Pancreas (tissue), 10 donors: ENCODE results near the gene SPRN. TPM values are rescaled to one million over a fixed set of nuclear protein-coding genes. Genes with fewer than 3 reads are reported as not detected.
A peak's percentile ranks its signal among the peaks of the same experiment; 100 is the strongest.

ENCODE experiments used
- ATAC-seq, 4 donors: fragments of 200-7000 bp; cut with Tn5 transposase; one replicate each; pipeline versions ENCODE4 v1.8.0 to v1.9.1; 2020; ENCODE audit warnings: mild to moderate bottlenecking in 4 of 4, moderate library complexity in 4 of 4
- DNase-seq, 6 donors: peaks; one replicate each; pipeline ENCODE4 v3.0.0-alpha.2; 2020
- FAIRE-seq: peaks from 2 replicates; lab custom pipeline; 2012; peaks lifted over from hg19 to GRCh38; lab: Jason Lieb, UNC
- H3K27ac ChIP-seq, 4 donors: fragments of 200-600 bp; sonication (generic); 1 replicate in 3 of 4; 2 replicates in 1 of 4; pipeline versions ENCODE4 v1.5.0 to v1.8.0; 2020
- H3K27me3 ChIP-seq, 4 donors: fragments of 200-600 bp; one replicate each; pipeline ENCODE4 v1.8.0; 2021
- H3K36me3 ChIP-seq, 3 donors: fragments of 200-600 bp; sonication (generic) in 1 of 3; one replicate each; pipeline versions ENCODE4 v1.5.0 to v1.8.0; 2020 to 2021
- H3K4me1 ChIP-seq, 3 donors: fragments of 200-600 bp; one replicate each; pipeline ENCODE4 v1.8.0; 2021
- H3K4me3 ChIP-seq, 4 donors: fragments of 200-600 bp; sonication (generic) in 2 of 4; one replicate each; pipeline versions ENCODE4 v1.5.0 to v1.8.0; 2020 to 2021
- H3K9me3 ChIP-seq, 4 donors: fragments of 200-600 bp; one replicate each; pipeline ENCODE4 v1.8.0; 2021
- CTCF ChIP-seq, 4 donors: fragments of 200-600 bp; sonication (generic) in 3 of 4; IDR thresholded peaks; one replicate each; pipeline versions ENCODE4 v1.5.0 to v1.8.0; 2021; ENCODE audit warnings: antibody characterized with exemption in 4 of 4
- WGBS, 2 donors: extraction: QIAGEN DNeasy Blood & Tissue Kit; methylation state at CpG; one replicate each; pipeline ENCODE4 v1.1.7; 2013; 5-methylcytosine and 5-hydroxymethylcytosine counted together
- intact Hi-C, 3 donors: fragments of 100-400 bp; cut with DNase I; formaldehyde crosslinking; loops; one replicate each; pipeline versions ENCODE4 v1.11.1 to v1.14.2; 2022
- polyA plus RNA-seq, 2 donors: library from polyadenylated mRNA; stranded (reverse); fragments of 200-250 nt; gene quantifications; one replicate each; pipeline ENCODE4 v1.2.3, GENCODE V29; 2013
- total RNA-seq, 6 donors: library from RNA; stranded (reverse); fragmentation: NEBNext Ultra II Directional in 4 of 6; extraction: Animal tissue kit (Norgen Biotek cat#: 25700) in 4 of 6; gene quantifications; one replicate each; pipeline versions ENCODE4 v1.2.1 to v1.2.4, GENCODE V29; 2021 to 2023
- donor health status: healthy with polysubstance abuse.
- donor health status: DM: no; HTN: no; CAD: no; lungs with moderate emphysema.
- donor health status: DM: no; HTN: no; CAD: no.
- donor health status: control.
- donor health status: control.
- donor health status: Bipolar disorder and iron deficiency.
- donor health status: DM: yes; HTN: yes; CAD: no.
- donor health status: DM: no; HTN: no; CAD: no.
- donor health status: DM: no; HTN: no; CAD: no.
- donor health status: DM: yes; HTN: yes; CAD: no.

SPRN gene
- total and polyA plus RNA-seq, 8 donors: 0.03 to 0.87 (median 0.09) TPM; not detected in 3

GRCh38 chr10:133399123-133399601, 25.3 kb downstream of the SPRN start:
- peak in 2 of 6 donors; percentile 10 to 37 for DNase-seq
- peaks cover 0 to 19% (median 12%) of the 10 kb centered on the region in 3 donors for H3K36me3 ChIP-seq
- intact Hi-C loops: no loop called here

GRCh38 chr10:133397938-133398337, 26.5 kb downstream of the SPRN start:
- H3K27me3 ChIP-seq: no peaks in the 10 kb centered on the region
- ATAC-seq: no peak
- 96% methylated on average over 7 of the region's 7 CpGs for WGBS, 2 donors
- no peak overlapping the region for H3K4me3 ChIP-seq
- no peaks in the 10 kb centered on the region for H3K9me3 ChIP-seq
- H3K27ac ChIP-seq: no peak overlapping the region
- no peak for TF ChIP-seq CTCF (IDR thresholded peaks at IDR 0.05)
- intact Hi-C loops: no loop called here
- H3K4me1 ChIP-seq: peaks cover 0 to 6% (median 6%) of the 10 kb centered on the region in 3 donors
- DNase-seq: peak in 1 of 6 donors; percentile 3
- H3K36me3 ChIP-seq: peaks cover 0 to 19% (median 12%) of the 10 kb centered on the region in 3 donors
- no peak for FAIRE-seq

More at GRCh38 chr10:133399123-133399601, 25.3 kb downstream of the SPRN start:
- 95 to 97% methylated on average over 19 of the region's 19 CpGs for WGBS, 2 donors
- ATAC-seq (no peak), FAIRE-seq (no peak)
- Histone ChIP-seq H3K4me3 (no peak overlapping the region), H3K27me3 (no peaks in the 10 kb centered on the region), H3K9me3 (no peaks in the 10 kb centered on the region), H3K4me1 (peaks cover 0 to 6% (median 6%) of the 10 kb centered on the region in 3 donors), H3K27ac (no peak overlapping the region)
- no peak for TF ChIP-seq CTCF (IDR thresholded peaks at IDR 0.05)

- WGBS, 2 donors: 91 to 93% methylated on average over 19 of the region's 19 CpGs
- peak in 3 of 6 donors; percentile 12 to 41 (median 24) for DNase-seq
- H3K27ac ChIP-seq: no peak overlapping the region
- peaks cover 0 to 12% (median 2%) of the 10 kb centered on the region in 3 donors for H3K36me3 ChIP-seq
- ATAC-seq: no peak
- intact Hi-C loops: no loop called here
- H3K9me3 ChIP-seq: no peaks in the 10 kb centered on the region
- TF ChIP-seq CTCF (IDR thresholded peaks at IDR 0.05): no peak
- H3K27me3 ChIP-seq: no peaks in the 10 kb centered on the region
- peaks cover 0 to 6% (median 6%) of the 10 kb centered on the region in 3 donors for H3K4me1 ChIP-seq
- no peak for FAIRE-seq
- H3K4me3 ChIP-seq: no peak overlapping the region
Measured at GRCh38 chr10:133396035-133396624, 28.3 kb downstream of the SPRN start.

GRCh38 chr10:133394801-133395221, 29.6 kb downstream of the SPRN start:
- Histone ChIP-seq H3K27me3 (no peaks in the 10 kb centered on the region), H3K9me3 (no peaks in the 10 kb centered on the region), H3K36me3 (peaks cover 0 to 8% (median 0%) of the 10 kb centered on the region in 3 donors), H3K4me1 (peaks cover 0 to 6% (median 6%) of the 10 kb centered on the region in 3 donors), H3K27ac (peak overlapping the region in 3 of 4 donors; percentile 70 to 77 (median 75)), H3K4me3 (peak overlapping the region; percentile 71 to 93 (median 84))
- ATAC-seq (peak in 1 of 4 donors; percentile 1), DNase-seq (peak in 3 of 6 donors; percentile 15 to 49 (median 24)), FAIRE-seq (no peak)
- no peak for TF ChIP-seq CTCF (IDR thresholded peaks at IDR 0.05)
- 15 to 21% methylated on average over 21 of the region's 21 CpGs for WGBS, 2 donors
- intact Hi-C loops: no loop called here
